ENCODE measurements around the gene EBP.
"Not testable (repeated sequence)": the region's sequence is repeated elsewhere in the genome, so short reads cannot be mapped to it uniquely, and the experiment has no call there.

Gene EBP

GRCh38 chrX:48520976-48521352 is 644 bp upstream of the EBP start:
- in situ Hi-C loops (cut with HindIII; ENCODE audit: low sequenced_read_pairs): no loop called here

DNA sequence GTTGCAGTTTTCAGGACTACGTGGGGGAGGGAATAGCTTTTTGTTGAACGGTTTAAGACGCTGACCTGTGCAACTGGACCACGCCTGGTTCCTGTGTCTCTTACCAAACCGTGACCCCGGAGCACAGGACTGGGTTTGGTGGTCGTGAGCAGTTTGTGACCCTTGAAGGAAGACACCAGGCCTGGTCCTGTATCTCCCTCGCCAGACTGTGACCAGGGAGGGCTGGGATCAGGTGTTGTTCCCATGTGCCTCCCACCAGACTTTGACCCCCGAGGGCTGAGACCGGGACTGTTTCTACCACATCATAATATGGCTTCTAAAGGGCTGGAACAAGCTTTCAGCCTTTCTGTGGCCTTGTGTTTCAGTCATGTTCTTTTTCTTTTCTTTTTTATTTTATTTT is 683 bp downstream of the EBP start:
- in situ Hi-C loops (cut with HindIII; ENCODE audit: low sequenced_read_pairs): no loop called here

GRCh38 chrX:48523682-48524081 is 2.1 kb downstream of the EBP start:
- in situ Hi-C loops (cut with HindIII; ENCODE audit: low sequenced_read_pairs): no loop called here

- in situ Hi-C loops (cut with HindIII; ENCODE audit: low sequenced_read_pairs): not testable (repeated sequence)
Measured at GRCh38 chrX:48525853-48526252, 4.2 kb downstream of the EBP start.

- in situ Hi-C loops (cut with HindIII; ENCODE audit: low sequenced_read_pairs): no loop called here
Measured at GRCh38 chrX:48530736-48531135, 9.1 kb downstream of the EBP start.

DNA sequence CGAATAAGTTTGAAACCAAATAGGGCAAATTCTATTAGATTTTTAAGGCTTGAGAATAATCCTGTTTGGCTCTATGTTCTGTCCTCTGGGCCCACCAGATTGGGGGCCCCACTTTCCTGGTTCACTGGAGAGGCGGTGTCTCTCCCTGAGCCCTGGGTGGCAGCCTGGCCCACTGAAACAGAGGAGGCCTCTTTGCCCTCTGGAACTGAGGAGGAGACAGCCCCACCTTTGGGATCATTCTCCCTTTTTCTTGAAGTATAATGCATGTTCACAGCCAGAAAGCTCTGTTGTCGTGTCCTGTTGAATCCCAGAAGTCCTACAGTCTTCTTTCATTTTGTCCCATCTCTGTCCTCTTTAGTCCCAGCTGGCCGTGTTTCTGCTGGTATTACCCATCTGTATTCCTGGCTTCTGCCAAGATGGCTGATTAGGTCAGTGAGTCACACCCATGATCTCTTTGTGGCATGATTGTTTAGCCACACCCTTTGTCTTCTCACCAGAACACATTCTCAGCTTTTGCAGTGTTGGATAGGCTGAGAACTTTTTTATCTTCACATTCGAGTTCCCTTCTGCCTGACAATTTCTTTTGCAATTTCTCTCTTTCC is 9.9 kb downstream of the EBP start:
- in situ Hi-C loops (cut with HindIII; ENCODE audit: low sequenced_read_pairs): no loop called here

DNA sequence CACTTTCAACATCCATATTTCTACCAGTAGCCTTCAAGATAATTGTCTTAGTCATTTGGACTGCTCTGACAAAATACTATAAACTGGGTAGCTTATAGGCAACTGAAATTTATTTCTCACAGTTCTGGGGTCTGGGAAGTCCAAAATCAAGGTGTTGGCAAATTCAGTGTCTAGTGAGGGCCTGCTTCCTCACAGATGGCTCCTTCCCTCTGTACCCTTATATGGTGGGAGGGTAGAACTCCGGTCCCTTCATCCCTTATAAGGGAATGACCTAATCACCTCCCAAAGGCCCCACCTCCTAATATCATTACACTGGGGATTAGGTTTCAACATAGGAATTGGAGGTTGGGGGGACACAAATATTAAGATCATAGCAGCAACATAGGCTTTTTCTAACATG is 10.6 kb downstream of the EBP start:
- in situ Hi-C loops (cut with HindIII; ENCODE audit: low sequenced_read_pairs): no loop called here

- in situ Hi-C loops (cut with HindIII; ENCODE audit: low sequenced_read_pairs): no loop called here
Measured at GRCh38 chrX:48533165-48533564, 11.6 kb downstream of the EBP start.

GRCh38 chrX:48538641-48539344 is 17.2 kb downstream of the EBP start:
- in situ Hi-C loops (cut with HindIII; ENCODE audit: low sequenced_read_pairs): no loop called here

GRCh38 chrX:48539345-48540027 is 17.9 kb downstream of the EBP start, which contains the start of gene TBC1D25:
Gene TBC1D25 (plus strand): TSS chrX:48539714. CDS start chrX:48539798, 84 bp downstream.
- in situ Hi-C loops (cut with HindIII; ENCODE audit: low sequenced_read_pairs): no loop called here

DNA sequence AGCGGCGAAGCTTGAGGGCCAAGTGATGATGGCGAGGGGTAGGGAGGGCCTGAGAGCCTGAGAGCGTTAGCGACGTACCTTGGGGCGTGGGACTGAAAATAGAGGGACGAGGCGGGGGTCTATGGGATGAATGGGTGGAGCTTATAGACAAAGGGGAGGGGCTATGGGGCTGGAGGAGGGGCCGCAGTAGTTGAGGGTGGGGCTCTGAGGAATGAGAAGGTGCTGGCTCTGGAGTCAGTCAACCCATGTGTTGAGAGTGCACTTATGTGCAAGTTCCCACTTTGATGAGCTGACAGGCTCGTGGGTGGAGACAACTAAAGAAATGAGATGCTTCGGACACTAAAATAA is 18.4 kb downstream of the EBP start:
- in situ Hi-C loops (cut with HindIII; ENCODE audit: low sequenced_read_pairs): no loop called here

- in situ Hi-C loops (cut with HindIII; ENCODE audit: low sequenced_read_pairs): no loop called here
Measured at GRCh38 chrX:48540480-48540879, 18.9 kb downstream of the EBP start.

DNA sequence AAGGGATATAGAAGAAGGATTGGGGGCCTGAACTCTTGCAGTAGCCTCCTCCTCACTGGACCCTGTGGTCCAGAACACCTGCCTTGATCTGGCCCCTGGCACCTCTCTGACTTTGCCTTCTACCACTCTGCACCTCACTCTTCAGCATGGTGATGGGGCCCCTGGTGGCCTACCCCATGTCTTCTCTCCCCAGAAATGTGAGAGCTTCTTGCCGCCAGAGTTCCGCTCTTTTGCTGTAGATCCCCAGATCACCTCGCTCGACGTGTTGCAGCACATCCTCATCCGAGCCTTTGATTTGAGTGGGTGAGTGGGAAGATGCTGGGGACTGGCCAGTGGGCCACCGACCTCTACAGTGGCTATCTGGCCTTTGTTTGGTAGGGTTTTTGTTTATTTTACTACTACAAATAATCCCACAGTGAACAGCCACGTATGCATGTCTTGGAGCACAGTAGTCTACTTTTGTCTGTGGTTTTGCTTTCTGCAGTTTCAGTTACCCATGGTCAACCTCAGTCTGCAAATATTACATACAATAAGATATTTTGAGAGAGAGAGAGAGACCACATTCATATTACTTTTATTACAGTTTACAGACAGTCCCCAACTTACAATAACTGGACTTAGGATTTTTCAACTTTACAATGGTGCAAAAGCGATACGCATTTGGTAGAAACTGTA is 19.7 kb downstream of the EBP start:
- in situ Hi-C loops (cut with HindIII; ENCODE audit: low sequenced_read_pairs): no loop called here

DNA sequence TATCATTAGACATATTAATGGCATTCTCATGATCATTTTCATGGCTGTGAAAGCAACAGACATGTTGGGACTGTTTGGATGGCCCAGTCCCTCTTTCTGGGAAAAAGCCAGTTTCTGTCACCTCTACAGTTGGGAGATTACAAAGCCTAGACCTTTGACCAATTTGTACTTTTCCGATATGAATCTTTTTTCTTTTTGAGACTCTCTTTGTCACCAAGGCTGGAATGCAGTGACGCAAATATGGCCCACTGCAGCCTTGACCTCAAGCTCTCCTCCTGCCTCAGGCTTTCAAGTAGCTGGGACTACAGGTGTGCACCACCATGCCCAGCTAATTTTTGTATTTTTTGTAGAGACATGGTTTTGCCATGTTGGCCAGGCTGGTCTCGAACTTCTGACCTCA is 27.3 kb downstream of the EBP start:
- in situ Hi-C loops (cut with HindIII; ENCODE audit: low sequenced_read_pairs): no loop called here

GRCh38 chrX:48555731-48556325 is 34.2 kb downstream of the EBP start:
- in situ Hi-C loops (cut with HindIII; ENCODE audit: low sequenced_read_pairs): not testable (repeated sequence)

DNA sequence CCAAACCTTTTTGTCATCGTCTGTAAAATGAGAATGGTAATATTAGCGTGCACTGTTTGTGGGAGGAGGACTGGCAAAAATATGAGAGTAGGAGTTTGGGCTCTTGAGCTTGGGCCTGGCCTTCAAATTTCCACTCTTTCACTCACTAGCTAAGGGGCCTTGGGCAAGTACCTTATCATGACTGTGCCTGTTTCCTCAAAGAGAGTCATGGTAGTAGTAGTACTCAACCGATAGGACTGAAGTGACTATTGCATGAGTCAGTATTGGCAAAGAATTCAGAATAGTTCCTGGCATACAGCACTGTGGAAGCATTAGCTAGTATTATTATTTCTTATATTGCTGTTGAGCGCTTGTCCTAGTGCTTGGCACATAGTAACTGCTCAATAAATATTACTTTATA is 36.7 kb downstream of the EBP start:
- in situ Hi-C loops (cut with HindIII; ENCODE audit: low sequenced_read_pairs): no loop called here

GRCh38 chrX:48559636-48560035 is 38.0 kb downstream of the EBP start:
- in situ Hi-C loops (cut with HindIII; ENCODE audit: low sequenced_read_pairs): no loop called here

- in situ Hi-C loops (cut with HindIII; ENCODE audit: low sequenced_read_pairs): no loop called here
Measured at GRCh38 chrX:48560056-48560455, 38.4 kb downstream of the EBP start.

- in situ Hi-C loops (cut with HindIII; ENCODE audit: low sequenced_read_pairs): no loop called here
Measured at GRCh38 chrX:48560681-48561080, 39.1 kb downstream of the EBP start.

GRCh38 chrX:48569958-48570357 is 48.4 kb downstream of the EBP start:
- in situ Hi-C loops (cut with HindIII; ENCODE audit: low sequenced_read_pairs): no loop called here

DNA sequence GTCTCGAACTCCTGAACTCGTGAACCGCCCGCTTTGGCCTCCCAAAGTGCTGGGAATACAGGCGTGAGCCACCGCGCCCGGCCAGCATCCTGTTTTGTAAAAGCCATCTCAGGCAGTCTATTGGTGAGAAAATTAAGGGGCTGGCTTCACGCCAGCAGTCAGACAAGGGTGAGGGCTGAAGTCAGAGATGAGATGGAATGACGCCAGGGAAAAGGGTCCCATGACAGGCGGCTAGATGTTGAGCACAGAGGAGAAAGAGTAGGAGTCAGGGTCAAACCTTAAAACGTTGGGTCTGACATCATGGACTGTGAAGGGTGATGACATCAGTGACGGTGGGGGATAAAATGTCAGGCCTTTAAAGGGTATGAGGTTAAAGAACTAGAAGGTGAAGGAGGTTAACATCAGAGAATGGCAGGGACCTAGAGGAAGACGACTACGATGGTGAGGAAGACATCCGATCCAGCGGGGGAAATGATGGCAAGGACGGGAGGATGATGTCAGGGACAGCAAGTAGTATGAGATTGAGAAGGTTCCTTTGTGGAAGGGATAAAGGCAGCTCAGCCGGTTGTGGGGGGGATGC is 52.2 kb downstream of the EBP start:
- in situ Hi-C loops (cut with HindIII; ENCODE audit: low sequenced_read_pairs): no loop called here

Measured in DLD1 (cell line).